Hepatocyte (in vitro differentiated cells): ENCODE data around the gene PTPN9. TPM values are rescaled to one million over a fixed set of nuclear protein-coding genes. Genes with fewer than 3 reads are reported as not detected.
"Not testable (repeated sequence)": the region's sequence is repeated elsewhere in the genome, so short reads cannot be mapped to it uniquely, and the experiment has no call there.

Experiments
- DNase-seq: peaks from one replicate; pipeline ENCODE4 v3.0.0-alpha.2; 2016; ENCODE audit warnings: low spot score
- H2AFZ ChIP-seq: fragments of 200-600 bp; sonication (generic); 2 replicates; pipeline ENCODE4 v1.6.0; 2016; ENCODE audit warnings: antibody characterized with exemption, mild to moderate bottlenecking
- H3K27ac ChIP-seq: fragments of 200-600 bp; sonication (generic); 2 replicates; pipeline ENCODE4 v1.5.1; 2016; ENCODE audit warnings: mild to moderate bottlenecking
- H3K27me3 ChIP-seq: fragments of 200-600 bp; sonication (generic); 2 replicates; pipeline ENCODE4 v1.6.1; 2016
- H3K36me3 ChIP-seq: fragments of 200-600 bp; sonication (generic); replicated peaks from 2 replicates; pipeline ENCODE4 v1.5.1; 2016; ENCODE audit warnings: low read depth; ENCODE audit not compliant: insufficient read depth
- H3K4me1 ChIP-seq: fragments of 200-600 bp; sonication (generic); 2 replicates; pipeline ENCODE4 v1.5.1; 2016; ENCODE audit warnings: mild to moderate bottlenecking, moderate library complexity; ENCODE audit not compliant: insufficient read depth
- H3K4me2 ChIP-seq: fragments of 200-600 bp; sonication (generic); 2 replicates; pipeline ENCODE4 v1.6.0; 2016
- H3K4me3 ChIP-seq: fragments of 200-600 bp; sonication (generic); 2 replicates; pipeline ENCODE4 v1.5.1; 2016; ENCODE audit warnings: mild to moderate bottlenecking
- H3K79me2 ChIP-seq: fragments of 200-600 bp; sonication (generic); 2 replicates; pipeline ENCODE4 v1.6.0; 2017; ENCODE audit warnings: mild to moderate bottlenecking
- H3K9me2 ChIP-seq: fragments of 200-600 bp; sonication (generic); replicated peaks from 2 replicates; pipeline ENCODE4 v1.6.0; 2017; ENCODE audit warnings: mild to moderate bottlenecking; ENCODE audit not compliant: insufficient read depth
- H3K9me3 ChIP-seq: fragments of 200-600 bp; sonication (generic); 2 replicates; pipeline ENCODE4 v1.5.1; 2016; ENCODE audit warnings: low read depth, mild to moderate bottlenecking
- H4K20me1 ChIP-seq: fragments of 200-600 bp; sonication (generic); 2 replicates; pipeline ENCODE4 v1.6.0; 2016; ENCODE audit warnings: mild to moderate bottlenecking; ENCODE audit not compliant: insufficient read depth, poor library complexity, severe bottlenecking
- EZH2 ChIP-seq: fragments of 200-600 bp; sonication (generic); IDR thresholded peaks from 2 replicates; pipeline ENCODE4 v1.6.1; 2016; ENCODE audit warnings: antibody characterized with exemption, mild to moderate bottlenecking, borderline replicate concordance
- EZH2phosphoT487 ChIP-seq: fragments of 200-600 bp; sonication (generic); IDR thresholded peaks from one replicate; pipeline ENCODE4 v1.6.1; 2018; ENCODE audit warnings: antibody characterized with exemption, mild to moderate bottlenecking, low read depth, moderate library complexity; ENCODE audit not compliant: unreplicated experiment, severe bottlenecking
- WGBS: methylation state at CpG from one replicate; pipeline ENCODE4 v1.1.6; 2016; ENCODE audit warnings: low lambda C conversion rate; ENCODE audit errors: missing lambda C conversion rate; 5-methylcytosine and 5-hydroxymethylcytosine counted together
- polyA plus RNA-seq: library from polyadenylated mRNA; unstranded; fragments of >200 nt; fragmentation: Nextera tagmentation; extraction: Ambion mirVana; gene quantifications from 2 replicates; pipeline ENCODE4 v1.2.1, GENCODE V29; 2016
- total RNA-seq: library from RNA; depleted of rRNA; stranded (reverse); fragments of >200 nt; gene quantifications from 2 replicates; pipeline ENCODE4 v1.2.3, GENCODE V29; 2014
- TF ChIP-seq, protein P1 (sequence below): fragments of 200-600 bp; sonication (generic); IDR thresholded peaks from 2 replicates; pipeline ENCODE4 v1.5.1; 2016; ENCODE audit warnings: antibody characterized with exemption, mild to moderate bottlenecking; ENCODE audit not compliant: poor library complexity

Gene PTPN9
- total and polyA plus RNA-seq, 2 experiments from 2014 or later, result 23.3 to 24.0 TPM

DNA sequence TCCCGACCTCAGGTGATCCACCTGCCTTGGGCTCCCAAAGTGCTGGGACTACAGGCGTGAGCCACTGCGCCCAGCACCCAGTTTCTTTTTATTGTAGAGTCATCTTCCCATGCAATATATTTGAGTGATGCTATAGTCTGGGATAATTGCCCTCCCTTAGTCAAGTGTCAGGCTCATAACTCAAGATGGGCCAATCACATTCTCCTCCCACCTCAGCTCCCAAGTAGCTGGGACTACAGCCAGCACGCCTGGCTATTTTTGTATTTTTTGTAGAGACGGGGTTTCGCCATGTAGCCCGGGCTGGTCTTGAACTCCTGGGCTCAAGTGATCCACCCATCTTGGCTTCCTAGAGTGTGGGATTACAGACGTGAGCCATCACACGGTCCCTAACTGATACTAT lies 15.2 kb upstream of the PTPN9 start:
- WGBS, result 96% methylated on average over 9 of the region's 9 CpGs
- Histone ChIP-seq H4K20me1 (no peaks in the 10 kb centered on the region), H3K79me2 (no peaks in the 10 kb centered on the region), H3K4me1 (peaks cover 3% of the 10 kb centered on the region), H2AFZ (no peak overlapping the region), H3K27me3 (no peaks in the 10 kb centered on the region), H3K9me3 (no peaks in the 10 kb centered on the region), H3K27ac (no peak overlapping the region), H3K4me2 (no peak overlapping the region), H3K4me3 (no peak overlapping the region), H3K36me3 (peaks cover 5% of the 10 kb centered on the region), H3K9me2 (no peaks in the 10 kb centered on the region)
- TF ChIP-seq, protein P1, sequence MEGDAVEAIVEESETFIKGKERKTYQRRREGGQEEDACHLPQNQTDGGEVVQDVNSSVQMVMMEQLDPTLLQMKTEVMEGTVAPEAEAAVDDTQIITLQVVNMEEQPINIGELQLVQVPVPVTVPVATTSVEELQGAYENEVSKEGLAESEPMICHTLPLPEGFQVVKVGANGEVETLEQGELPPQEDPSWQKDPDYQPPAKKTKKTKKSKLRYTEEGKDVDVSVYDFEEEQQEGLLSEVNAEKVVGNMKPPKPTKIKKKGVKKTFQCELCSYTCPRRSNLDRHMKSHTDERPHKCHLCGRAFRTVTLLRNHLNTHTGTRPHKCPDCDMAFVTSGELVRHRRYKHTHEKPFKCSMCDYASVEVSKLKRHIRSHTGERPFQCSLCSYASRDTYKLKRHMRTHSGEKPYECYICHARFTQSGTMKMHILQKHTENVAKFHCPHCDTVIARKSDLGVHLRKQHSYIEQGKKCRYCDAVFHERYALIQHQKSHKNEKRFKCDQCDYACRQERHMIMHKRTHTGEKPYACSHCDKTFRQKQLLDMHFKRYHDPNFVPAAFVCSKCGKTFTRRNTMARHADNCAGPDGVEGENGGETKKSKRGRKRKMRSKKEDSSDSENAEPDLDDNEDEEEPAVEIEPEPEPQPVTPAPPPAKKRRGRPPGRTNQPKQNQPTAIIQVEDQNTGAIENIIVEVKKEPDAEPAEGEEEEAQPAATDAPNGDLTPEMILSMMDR, result no peak
- TF ChIP-seq EZH2phosphoT487 (no peak), EZH2 (no peak)
- DNase-seq, result no peak

DNA sequence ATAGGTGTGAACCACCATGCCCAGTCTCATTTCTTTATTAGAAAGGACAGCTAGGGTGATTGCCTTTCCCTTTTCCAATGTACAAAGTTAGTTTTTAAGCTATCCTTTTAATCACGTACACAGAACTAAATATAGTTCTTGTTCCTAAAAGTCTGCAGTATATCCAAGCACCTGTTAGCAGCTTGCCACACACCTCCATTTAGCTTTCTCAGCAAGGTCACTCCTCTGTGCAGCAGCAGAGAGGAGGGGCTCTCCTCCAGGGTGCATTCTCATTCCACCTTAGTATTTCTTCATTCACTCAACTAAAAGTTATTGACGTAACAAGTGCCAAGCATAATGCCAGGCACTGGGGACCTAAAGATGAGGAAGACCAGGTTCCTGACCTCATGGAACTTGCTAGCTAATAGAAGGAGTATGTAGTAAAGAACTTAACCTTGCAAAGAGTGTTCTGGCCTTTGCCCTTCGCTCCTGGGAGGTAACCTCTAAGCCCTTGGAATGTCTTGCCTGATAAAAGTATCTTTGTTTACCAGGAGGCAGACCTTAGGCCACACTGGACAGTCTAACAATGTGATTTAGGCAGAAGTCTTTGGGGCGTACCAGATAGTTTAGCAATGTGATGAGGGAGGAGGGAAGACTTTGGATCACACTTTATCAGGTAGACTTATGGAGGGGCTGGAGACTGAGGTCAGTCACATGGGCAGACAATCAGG lies 12.7 kb upstream of the PTPN9 start:
- no peak overlapping the region for H3K4me3 ChIP-seq
- no peaks in the 10 kb centered on the region for H3K27me3 ChIP-seq
- no peaks in the 10 kb centered on the region for H3K9me2 ChIP-seq
- H3K4me1 ChIP-seq, result no peaks in the 10 kb centered on the region
- H4K20me1 ChIP-seq, result no peaks in the 10 kb centered on the region
- H3K27ac ChIP-seq, result no peak overlapping the region
- H3K9me3 ChIP-seq, result no peaks in the 10 kb centered on the region
- no peak overlapping the region for H3K4me2 ChIP-seq
- no peak overlapping the region for H2AFZ ChIP-seq
- no peak for DNase-seq
- no peaks in the 10 kb centered on the region for H3K79me2 ChIP-seq
- TF ChIP-seq, protein P1, result no peak
- TF ChIP-seq EZH2phosphoT487 (no peak), EZH2 (no peak)
- H3K36me3 ChIP-seq, result peaks cover 5% of the 10 kb centered on the region
- WGBS, result 69% methylated on average over 4 of the region's 4 CpGs

DNA sequence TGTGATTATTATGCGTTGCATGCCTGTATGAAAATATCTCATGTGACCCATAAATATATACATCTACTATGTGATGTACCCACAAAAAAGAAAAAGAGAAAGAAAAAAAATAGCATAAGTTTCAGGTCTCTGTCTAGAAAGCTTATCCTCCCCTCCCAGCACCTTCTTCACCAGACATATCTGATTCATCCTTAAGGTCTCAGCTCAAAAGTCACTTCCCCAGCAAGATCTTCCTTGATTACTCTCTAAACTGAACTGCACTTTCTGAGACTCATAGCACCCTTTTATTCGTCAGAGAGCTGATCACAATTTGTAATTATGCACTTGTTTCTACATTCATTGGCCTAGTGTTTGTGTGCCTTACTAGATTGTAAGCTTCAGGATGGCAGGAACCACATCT lies 11.1 kb upstream of the PTPN9 start:
- Histone ChIP-seq H3K36me3 (no peaks in the 10 kb centered on the region), H4K20me1 (no peaks in the 10 kb centered on the region), H3K27me3 (no peaks in the 10 kb centered on the region), H3K79me2 (no peaks in the 10 kb centered on the region), H3K9me3 (no peaks in the 10 kb centered on the region), H3K4me2 (no peak overlapping the region), H2AFZ (no peak overlapping the region), H3K4me1 (no peaks in the 10 kb centered on the region), H3K27ac (no peak overlapping the region), H3K4me3 (no peak overlapping the region), H3K9me2 (no peaks in the 10 kb centered on the region)
- DNase-seq, result no peak
- no peak for TF ChIP-seq EZH2phosphoT487
- TF ChIP-seq, protein P1, result no peak
- TF ChIP-seq EZH2, result no peak
- 91% methylated on average over 2 of the region's 2 CpGs for WGBS

DNA sequence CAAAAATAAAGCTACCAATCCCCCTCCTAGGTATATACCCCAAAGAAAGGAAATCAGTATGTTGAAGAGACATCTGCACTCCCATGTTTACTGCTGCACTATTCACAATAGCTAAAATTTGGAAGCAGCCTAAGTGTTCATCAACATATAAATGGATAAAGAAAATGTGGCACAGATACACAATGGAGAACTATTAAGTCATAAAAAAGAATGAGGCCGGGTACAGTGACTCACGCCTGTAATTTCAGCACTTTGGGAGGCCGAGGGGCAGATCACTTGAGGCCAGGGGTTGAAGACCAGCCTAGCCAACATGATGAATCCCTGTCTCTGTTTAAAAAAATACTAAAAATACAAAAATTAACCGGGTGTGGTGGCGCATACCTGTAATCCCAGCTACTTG lies 10.0 kb upstream of the PTPN9 start:
- 93% methylated on average over 5 of the region's 5 CpGs for WGBS
- no peaks in the 10 kb centered on the region for H3K79me2 ChIP-seq

DNA sequence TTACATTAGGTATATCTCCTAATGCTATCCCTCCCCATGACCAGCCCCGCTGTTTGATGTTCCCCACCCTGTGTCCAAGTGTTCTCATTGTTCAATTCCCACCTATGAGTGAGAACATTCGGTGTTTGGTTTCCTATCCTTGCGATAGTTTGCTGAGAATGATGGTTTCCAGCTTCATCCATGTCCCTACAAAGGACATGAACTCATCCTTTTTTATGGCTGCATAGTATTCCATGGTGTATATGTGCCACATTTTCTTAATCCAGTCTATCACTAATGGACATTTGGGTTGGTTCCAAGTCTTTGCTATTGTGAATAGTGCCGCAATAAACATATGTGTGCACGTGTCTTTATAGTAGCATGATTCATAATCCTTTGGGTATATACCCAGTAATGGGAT lies 7.3 kb upstream of the PTPN9 start:
- not testable (repeated sequence) for DNase-seq, H3K4me3 ChIP-seq, H3K27ac ChIP-seq, H4K20me1 ChIP-seq, H3K27me3 ChIP-seq, H3K4me1 ChIP-seq, H3K36me3 ChIP-seq, H3K9me3 ChIP-seq, H3K4me2 ChIP-seq, H3K79me2 ChIP-seq, H3K9me2 ChIP-seq, H2AFZ ChIP-seq
- WGBS, result 100% methylated on average over 5 of the region's 5 CpGs

More for the DNA sequence above, 10.0 kb upstream of the PTPN9 start:
- Histone ChIP-seq H3K36me3 (no peaks in the 10 kb centered on the region), H3K27me3 (no peaks in the 10 kb centered on the region), H3K4me2 (no peak overlapping the region), H2AFZ (no peak overlapping the region), H3K9me2 (no peaks in the 10 kb centered on the region), H4K20me1 (no peaks in the 10 kb centered on the region), H3K27ac (no peak overlapping the region), H3K4me1 (no peaks in the 10 kb centered on the region), H3K9me3 (no peaks in the 10 kb centered on the region), H3K4me3 (no peak overlapping the region)
- TF ChIP-seq EZH2 (no peak), EZH2phosphoT487 (no peak)
- TF ChIP-seq, protein P1, result no peak
- no peak for DNase-seq
